Fibroblast of mammary gland (primary cell): ENCODE measurements around the gene CLIC4.

Experiments
- DNase-seq: peaks from one replicate; pipeline ENCODE4 v3.0.0-alpha.2; 2010; ENCODE audit warnings: low read depth
- H3K4me3 ChIP-seq: 2 replicates; pipeline ENCODE4 v1.5.1; 2011; ENCODE audit warnings: low read depth, mild to moderate bottlenecking, low read length, moderate library complexity; ENCODE audit not compliant: control insufficient read depth
- TF ChIP-seq, protein P1 (sequence below): conservative IDR thresholded peaks from 2 replicates; pipeline ENCODE4 v1.5.1; 2011; ENCODE audit warnings: low read depth, low read length, inconsistent platforms; ENCODE audit not compliant: control insufficient read depth, insufficient read depth

CLIC4 gene

GRCh38 chr1:24841593-24841992 lies 96.3 kb downstream of the CLIC4 start:
- TF ChIP-seq, protein P1, sequence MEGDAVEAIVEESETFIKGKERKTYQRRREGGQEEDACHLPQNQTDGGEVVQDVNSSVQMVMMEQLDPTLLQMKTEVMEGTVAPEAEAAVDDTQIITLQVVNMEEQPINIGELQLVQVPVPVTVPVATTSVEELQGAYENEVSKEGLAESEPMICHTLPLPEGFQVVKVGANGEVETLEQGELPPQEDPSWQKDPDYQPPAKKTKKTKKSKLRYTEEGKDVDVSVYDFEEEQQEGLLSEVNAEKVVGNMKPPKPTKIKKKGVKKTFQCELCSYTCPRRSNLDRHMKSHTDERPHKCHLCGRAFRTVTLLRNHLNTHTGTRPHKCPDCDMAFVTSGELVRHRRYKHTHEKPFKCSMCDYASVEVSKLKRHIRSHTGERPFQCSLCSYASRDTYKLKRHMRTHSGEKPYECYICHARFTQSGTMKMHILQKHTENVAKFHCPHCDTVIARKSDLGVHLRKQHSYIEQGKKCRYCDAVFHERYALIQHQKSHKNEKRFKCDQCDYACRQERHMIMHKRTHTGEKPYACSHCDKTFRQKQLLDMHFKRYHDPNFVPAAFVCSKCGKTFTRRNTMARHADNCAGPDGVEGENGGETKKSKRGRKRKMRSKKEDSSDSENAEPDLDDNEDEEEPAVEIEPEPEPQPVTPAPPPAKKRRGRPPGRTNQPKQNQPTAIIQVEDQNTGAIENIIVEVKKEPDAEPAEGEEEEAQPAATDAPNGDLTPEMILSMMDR, result no peak
- no peak overlapping the region for H3K4me3 ChIP-seq
- DNase-seq, result no peak

DNA sequence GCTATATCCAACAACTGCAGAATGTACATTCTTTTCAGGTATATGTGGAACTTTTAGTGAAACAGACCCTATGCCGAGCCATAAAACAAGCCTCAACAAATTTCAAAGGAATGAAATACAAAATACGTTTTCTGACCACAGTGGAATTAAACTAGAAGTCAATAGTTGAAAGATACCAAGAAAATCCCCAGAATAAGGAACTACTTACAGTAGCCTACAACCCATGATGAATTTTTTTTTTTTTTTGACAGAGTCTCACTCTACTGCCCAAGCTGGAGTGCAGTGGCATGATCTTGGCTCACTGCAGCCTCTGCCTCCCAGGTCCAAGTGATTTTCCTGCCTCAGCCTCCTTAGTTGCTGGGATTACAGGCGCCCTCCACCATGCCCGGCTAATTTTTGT lies 101.4 kb downstream of the CLIC4 start:
- TF ChIP-seq, protein P1, result no peak
- no peak for DNase-seq
- no peak overlapping the region for H3K4me3 ChIP-seq

GRCh38 chr1:24847995-24848881 lies 103.0 kb downstream of the CLIC4 start:
- TF ChIP-seq, protein P1, result peak; percentile 81
- DNase-seq, result peak; percentile 86
- H3K4me3 ChIP-seq, result peak overlapping the region; percentile 45

GRCh38 chr1:24849672-24850295 lies 104.5 kb downstream of the CLIC4 start:
- TF ChIP-seq, protein P1, result no peak
- DNase-seq, result peak; percentile 35

DNA sequence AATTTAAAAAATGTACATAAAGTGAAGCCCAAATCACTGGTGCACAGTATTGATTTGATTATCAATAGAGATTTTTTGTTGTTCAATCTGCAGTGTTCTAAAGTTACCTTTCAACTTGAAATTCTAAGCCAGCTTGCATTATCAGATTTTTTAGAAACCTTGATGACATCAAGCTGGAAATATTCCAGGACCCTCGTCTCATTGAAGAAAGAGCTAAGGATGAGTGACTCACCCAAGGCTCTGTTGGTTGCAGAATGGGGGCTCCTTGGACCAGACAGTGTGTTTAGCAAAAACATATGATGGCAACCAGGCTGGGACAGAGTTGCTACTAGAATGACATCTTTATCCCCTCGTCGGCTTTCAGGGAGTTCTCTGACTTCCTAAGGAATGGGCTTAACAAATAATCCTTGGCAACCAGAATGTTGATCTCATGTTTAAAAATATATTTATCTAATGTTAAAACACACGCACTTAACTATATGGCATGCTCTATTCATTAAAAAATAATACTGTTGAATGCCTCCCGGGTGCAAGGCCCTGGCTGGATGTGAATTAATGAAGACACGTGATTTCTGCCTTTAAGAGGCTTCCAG lies 105.2 kb downstream of the CLIC4 start:
- no peak overlapping the region for H3K4me3 ChIP-seq
- peak; percentile 35 for DNase-seq
- TF ChIP-seq, protein P1, result no peak

More at GRCh38 chr1:24849672-24850295, 104.5 kb downstream of the CLIC4 start:
- H3K4me3 ChIP-seq, result no peak overlapping the region

DNA sequence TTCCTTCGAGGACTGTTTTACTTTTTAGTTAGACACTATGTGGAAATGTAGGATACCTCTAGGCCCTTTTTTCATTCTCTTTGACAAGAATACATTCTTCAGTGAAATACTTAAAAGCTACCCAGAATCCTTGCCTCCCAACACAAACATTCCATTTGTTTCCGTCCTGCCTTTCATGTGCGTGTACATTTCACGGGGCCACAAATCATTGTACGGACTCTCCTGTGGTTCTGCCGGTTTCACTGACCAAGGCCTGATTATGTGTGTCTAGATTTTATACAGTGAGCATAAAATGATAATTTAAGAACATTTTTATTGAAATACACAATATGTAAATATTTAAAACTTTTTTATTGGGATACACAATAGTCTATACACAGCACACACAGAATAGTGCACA lies 108.4 kb downstream of the CLIC4 start:
- TF ChIP-seq, protein P1, result no peak
- no peak for DNase-seq
- H3K4me3 ChIP-seq, result no peak overlapping the region
